ENCODE data around the gene PCDHGB6.
"Not testable (repeated sequence)": the region's sequence is repeated elsewhere in the genome, so short reads cannot be mapped to it uniquely, and the experiment has no call there.

PCDHGB6 gene

DNA sequence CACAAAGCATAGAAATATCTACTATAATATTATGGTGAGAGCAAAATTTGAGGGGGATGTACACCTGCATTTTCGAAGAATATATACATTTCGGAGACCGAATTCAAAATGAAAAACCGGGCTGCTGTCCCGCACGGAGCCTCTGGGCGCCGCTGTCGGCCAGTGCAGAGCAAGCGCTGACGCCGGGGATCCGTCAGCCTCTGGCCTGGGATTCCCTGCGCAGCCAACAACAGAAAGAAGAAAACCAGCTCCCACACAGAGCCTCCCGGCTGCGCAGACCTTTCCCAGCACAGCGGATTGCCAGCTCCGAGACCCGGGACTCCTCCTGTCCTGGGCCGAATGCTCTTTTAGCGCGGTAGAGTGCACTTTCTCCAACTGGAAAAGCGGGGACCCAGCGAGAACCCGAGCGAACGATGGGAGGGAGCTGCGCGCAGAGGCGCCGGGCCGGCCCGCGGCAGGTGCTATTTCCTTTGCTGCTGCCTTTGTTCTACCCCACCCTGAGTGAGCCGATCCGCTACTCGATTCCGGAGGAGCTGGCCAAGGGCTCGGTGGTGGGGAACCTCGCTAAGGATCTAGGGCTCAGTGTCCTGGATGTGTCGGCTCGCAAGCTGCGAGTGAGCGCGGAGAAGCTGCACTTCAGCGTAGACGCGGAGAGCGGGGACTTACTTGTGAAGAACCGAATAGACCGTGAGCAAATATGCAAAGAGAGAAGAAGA, at the start of gene PCDHGB6:
PCDHGB6 (plus strand) TSS at position 232 of the 716 bp plus-strand sequence; CDS start at position 414, 182 bp downstream.
- DNase-seq, result not testable (repeated sequence)

DNA sequence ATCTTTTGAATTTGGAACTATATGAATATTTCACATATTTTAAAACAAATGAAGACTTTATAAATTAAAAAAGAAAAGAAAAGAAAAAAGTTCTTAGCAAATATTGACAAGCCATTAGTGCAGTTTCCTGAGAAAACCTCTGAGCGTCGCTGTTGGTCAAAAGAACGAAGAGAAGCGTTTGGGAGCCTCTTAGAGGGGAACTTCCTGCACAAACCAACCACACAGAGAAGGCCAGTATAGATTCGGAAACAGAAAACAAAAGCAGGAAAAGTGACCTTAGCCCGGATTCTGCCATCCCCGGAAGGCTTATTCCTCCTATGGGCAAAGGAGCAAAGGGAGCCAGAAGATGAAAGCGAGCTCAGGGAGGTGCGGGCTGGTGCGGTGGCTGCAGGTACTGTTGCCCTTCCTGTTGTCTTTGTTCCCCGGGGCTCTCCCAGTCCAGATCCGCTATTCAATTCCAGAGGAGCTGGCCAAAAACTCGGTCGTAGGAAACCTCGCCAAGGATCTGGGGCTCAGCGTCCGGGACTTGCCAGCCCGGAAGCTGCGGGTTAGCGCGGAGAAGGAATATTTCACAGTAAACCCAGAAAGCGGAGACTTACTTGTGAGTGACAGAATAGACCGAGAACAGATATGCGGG, 47.9 kb upstream of the PCDHGB6 start, which contains the start of gene PCDHGB2:
PCDHGB2 (plus strand) TSS at position 205 of the 637 bp plus-strand sequence; CDS start at position 347, 142 bp downstream.
- DNase-seq, result no peak

DNA sequence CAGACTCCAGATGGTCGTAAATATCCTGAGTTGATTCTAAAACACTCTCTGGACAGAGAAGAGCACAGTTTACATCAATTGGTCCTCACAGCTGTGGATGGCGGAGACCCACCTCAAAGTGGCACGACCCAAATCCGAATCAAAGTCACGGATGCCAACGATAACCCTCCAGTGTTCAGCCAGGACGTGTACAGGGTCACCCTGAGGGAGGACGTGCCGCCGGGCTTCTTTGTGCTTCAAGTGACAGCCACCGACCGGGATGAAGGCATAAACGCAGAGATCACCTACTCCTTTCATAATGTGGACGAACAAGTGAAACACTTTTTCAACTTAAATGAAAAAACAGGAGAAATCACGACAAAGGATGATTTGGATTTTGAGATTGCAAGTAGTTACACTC, 47.1 kb upstream of the PCDHGB6 start:
- no peak for DNase-seq

DNA sequence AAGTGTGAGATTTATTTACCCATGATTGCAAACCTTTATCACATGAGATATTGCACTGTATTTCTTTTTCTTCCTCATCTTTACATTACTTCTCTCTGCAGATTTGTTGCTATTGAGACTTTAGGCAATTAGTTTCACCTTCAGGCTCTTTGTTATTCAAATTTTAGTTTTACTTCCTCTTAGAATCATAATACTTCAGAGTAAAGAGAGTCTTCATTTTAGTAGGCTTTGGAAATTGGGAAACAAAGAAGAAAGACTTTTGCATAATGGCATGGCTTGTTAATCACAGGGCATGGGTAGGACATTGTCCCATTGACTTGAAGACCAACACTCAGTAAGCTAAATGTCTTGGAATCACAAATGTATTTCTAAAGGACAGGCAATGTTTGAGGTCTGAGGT, 45.1 kb upstream of the PCDHGB6 start:
- no peak for DNase-seq

DNA sequence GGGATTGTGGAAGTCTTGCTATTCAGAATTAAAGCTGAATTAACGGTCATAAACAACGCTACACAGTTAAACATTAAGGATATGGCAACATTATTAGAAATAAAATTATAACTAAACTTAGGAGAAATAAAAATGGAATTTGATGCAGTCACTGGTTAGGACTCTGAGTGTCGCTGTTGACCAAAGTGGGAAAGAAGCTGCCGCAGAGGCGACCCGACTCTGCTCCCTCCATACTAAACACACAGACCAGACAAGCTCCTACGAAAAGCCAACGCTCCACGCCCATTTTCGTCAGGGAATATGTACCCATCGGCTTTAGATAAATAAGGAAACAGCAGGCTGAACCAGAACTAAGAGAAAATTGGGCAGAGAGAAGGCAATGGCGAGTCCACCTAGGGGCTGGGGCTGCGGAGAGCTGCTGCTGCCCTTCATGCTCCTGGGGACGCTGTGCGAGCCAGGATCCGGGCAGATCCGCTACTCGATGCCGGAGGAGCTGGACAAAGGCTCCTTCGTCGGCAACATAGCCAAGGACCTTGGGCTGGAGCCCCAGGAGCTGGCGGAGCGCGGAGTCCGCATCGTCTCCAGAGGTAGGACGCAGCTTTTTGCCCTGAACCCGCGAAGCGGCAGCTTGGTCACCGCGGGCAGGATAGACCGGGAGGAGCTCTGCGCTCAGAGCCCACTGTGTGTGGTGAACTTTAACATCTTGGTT, 43.7 kb upstream of the PCDHGB6 start, which contains the start of gene PCDHGA5:
PCDHGA5 (plus strand) TSS at position 211 of the 709 bp plus-strand sequence; CDS start at position 380, 169 bp downstream.
- no peak for DNase-seq

DNA sequence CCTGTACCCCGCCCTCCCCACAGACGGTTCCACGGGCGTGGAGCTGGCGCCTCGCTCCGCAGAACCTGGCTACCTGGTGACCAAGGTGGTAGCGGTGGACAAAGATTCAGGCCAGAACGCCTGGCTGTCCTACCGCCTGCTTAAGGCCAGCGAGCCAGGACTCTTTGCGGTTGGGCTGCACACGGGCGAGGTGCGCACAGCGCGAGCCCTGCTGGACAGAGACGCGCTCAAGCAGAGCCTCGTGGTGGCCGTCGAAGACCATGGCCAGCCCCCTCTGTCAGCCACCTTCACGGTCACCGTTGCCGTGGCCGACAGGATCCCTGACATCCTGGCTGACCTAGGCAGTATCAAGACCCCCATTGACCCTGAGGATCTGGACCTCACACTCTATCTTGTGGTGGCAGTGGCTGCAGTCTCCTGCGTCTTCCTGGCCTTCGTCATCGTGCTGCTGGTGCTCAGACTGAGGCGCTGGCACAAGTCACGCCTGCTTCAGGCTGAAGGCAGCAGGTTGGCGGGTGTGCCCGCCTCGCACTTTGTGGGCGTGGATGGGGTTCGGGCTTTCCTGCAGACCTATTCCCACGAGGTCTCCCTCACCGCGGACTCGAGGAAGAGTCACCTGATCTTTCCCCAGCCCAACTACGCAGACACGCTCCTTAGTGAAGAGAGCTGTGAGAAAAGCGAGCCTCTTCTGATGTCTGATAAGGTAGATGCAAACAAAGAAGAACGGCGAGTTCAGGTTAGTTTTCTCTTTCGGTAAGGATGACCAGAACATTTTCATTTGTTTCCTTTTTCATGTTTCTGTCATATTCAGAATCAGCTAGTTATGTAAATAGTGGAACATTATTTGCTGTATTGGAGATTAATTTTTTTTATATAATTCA, 41.6 kb upstream of the PCDHGB6 start:
- DNase-seq, result no peak

DNA sequence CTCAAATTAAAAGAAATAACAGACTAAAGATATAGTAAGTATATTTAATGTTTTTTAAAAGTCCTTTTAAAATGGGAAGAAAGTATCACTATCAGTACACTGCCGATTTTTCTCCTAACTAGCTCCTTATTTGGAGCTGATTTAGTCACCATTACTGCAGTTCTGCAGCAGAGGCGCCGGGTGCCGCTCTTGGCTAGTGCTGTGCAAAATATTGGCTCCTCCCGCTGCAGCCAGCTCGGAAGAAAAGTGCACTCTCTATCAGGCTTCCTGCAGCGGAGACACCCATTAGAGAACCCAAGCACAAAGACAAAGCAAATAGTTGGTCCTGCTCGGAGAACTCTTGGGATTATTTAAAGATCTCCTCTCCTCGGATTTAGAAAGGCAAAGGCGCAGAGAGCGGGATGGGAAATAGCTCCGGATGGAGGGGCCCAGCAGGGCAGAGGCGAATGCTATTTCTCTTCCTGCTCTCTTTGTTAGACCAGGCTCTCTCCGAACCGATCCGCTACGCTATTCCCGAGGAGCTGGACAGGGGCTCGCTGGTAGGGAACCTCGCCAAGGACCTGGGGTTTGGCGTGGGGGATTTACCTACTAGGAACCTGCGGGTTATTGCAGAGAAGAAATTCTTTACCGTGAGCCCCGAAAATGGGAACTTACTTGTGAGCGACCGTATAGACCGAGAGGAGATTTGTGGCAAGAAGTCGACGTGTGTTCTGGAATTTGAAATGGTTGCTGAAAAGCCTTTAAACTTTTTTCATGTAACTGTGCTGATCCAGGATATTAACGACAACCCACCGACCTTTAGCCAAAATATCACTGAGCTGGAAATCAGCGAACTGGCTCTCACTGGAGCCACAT, 37.6 kb upstream of the PCDHGB6 start, which contains the start of gene PCDHGB3:
PCDHGB3 (plus strand) TSS at position 249 of the 855 bp plus-strand sequence; CDS start at position 402, 153 bp downstream.
- no peak for DNase-seq

DNA sequence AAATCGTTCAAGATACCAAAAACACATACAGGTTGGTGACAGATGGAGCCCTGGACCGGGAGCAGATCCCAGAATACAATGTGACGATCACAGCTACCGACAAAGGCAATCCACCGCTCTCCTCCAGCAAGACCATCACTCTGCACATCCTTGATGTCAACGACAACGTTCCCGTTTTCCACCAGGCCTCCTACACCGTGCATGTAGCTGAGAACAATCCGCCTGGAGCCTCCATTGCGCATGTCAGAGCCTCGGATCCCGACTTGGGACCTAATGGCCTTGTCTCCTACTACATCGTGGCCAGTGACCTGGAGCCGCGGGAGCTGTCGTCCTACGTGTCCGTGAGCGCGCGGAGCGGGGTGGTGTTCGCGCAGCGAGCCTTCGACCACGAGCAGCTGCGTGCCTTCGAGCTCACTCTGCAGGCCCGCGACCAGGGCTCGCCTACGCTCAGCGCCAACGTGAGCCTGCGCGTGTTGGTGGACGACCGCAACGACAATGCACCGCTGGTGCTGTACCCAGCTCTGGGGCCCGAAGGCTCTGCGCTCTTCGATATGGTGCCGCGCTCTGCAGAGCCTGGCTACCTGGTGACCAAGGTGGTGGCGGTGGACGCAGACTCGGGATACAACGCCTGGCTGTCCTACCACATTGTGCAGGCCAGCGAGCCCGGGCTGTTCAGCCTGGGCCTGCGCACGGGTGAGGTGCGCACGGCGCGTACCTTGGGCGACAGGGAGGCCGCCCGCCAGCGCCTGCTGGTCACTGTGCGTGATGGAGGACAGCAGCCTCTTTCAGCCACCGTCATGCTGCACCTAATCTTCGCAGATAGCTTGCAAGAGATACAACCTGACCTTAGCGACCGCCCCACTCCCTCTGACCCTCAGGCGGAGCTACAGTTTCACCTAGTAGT, 36.0 kb upstream of the PCDHGB6 start:
- DNase-seq, result no peak

DNA sequence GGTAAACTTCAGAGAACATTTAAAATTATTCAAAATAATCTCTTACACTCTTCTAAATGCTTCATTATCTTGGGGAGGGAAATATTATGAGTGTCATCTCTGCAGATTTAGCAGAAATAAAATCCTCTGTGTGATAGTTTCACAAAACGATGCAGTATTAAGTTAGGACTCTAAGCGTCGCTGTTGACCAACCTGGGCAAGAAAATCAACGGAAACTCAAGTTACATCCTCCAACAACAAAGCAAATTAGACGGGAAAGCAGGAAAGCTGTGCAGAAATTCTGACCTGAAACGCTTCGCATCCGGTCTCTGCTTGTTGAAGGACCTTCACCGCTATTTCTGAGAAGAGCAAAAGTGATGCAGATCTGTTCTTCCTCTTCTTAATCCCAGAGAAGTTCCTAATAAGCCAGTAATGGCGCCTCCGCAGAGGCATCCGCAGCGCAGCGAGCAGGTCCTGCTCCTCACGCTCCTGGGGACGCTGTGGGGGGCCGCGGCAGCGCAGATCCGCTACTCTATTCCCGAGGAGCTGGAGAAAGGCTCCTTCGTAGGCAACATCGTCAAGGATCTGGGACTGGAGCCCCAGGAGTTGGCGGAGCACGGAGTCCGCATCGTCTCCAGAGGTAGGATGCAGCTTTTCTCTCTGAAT, 34.0 kb upstream of the PCDHGB6 start, which contains the start of gene PCDHGA6:
PCDHGA6 (plus strand) TSS at position 219 of the 645 bp plus-strand sequence; CDS start at position 412, 193 bp downstream.
- DNase-seq, result no peak

DNA sequence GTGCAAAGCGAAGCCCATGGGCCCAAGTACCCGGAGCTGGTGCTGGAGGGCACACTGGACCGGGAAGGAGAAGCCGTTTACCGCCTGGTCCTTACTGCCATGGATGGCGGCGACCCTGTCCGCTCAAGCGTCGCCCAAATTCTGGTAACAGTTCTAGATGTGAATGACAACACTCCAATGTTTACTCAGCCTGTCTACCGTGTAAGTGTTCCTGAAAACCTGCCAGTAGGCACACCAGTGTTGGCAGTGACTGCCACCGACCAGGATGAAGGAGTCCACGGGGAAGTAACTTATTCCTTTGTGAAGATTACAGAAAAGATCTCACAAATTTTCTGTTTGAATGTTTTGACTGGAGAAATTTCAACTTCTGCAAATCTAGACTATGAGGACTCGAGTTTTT, 33.2 kb upstream of the PCDHGB6 start:
- DNase-seq, result no peak

DNA sequence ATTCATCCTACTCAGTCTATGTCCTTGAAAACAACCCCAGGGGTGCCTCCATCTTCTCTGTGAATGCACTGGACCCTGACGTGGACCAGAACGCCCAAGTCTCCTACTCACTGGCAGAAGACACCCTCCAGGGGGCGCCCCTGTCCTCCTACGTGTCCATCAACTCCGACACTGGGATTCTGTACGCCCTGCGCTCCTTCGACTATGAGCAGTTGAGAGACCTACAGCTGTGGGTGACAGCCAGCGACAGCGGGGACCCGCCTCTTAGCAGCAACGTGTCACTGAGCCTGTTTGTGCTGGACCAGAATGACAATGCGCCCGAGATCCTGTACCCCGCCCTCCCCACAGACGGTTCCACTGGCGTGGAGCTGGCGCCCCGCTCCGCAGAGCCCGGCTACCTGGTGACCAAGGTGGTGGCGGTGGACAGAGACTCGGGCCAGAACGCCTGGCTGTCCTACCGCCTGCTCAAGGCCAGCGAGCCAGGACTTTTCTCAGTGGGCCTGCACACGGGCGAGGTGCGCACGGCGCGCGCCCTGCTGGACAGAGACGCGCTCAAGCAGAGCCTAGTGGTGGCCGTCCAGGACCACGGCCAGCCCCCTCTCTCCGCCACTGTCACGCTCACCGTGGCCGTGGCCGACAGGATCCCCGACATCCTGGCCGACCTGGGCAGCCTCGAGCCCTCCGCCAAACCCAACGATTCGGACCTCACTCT, 32.2 kb upstream of the PCDHGB6 start:
- DNase-seq, result not testable (repeated sequence)

DNA sequence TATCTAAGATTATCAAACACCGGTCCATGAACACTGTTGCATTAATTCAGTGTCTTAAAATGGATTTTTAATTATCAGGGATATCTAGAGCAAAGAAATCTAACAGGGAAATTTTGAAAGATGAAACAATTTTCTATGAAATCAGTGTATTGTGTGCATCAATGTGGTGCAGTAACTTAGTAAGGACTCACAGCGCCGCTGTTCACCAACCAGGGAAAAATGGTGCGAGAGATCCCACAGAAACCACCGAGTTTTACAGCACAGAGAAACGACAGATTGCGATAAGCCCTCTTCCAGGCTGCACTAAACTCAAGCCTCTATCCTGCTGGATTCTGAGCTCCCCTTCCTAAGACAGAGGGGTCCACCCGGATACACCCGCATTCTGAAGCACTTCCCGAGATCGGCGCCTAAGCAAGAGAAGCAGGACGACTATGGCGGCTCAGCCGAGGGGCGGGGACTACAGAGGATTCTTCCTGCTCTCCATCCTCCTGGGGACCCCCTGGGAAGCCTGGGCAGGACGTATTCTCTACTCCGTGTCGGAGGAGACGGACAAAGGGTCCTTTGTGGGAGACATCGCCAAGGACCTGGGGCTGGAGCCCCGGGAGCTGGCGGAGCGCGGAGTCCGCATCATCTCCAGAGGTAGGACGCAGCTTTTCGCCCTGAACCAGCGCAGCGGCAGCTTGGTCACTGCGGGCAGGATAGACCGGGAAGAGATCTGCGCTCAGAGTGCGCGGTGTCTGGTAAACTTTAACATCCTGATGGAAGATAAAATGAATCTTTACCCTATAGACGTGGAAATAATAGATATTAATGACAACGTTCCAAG, 25.1 kb upstream of the PCDHGB6 start, which contains the start of gene PCDHGA7:
PCDHGA7 (plus strand) TSS at position 274 of the 826 bp plus-strand sequence; CDS start at position 432, 158 bp downstream.
- no peak for DNase-seq

DNA sequence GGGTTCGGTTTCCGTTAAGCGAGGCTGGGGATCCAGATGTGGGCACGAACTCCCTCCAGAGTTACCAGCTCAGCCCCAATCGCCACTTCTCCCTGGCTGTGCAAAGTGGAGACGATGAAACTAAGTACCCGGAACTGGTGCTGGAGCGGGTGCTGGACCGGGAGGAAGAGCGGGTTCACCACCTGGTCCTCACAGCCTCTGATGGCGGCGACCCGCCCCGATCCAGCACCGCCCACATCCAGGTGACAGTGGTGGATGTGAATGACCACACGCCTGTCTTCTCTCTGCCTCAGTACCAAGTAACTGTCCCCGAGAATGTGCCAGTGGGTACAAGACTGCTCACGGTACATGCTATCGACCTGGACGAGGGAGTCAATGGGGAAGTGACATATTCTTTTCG, 24.5 kb upstream of the PCDHGB6 start:
- no peak for DNase-seq

DNA sequence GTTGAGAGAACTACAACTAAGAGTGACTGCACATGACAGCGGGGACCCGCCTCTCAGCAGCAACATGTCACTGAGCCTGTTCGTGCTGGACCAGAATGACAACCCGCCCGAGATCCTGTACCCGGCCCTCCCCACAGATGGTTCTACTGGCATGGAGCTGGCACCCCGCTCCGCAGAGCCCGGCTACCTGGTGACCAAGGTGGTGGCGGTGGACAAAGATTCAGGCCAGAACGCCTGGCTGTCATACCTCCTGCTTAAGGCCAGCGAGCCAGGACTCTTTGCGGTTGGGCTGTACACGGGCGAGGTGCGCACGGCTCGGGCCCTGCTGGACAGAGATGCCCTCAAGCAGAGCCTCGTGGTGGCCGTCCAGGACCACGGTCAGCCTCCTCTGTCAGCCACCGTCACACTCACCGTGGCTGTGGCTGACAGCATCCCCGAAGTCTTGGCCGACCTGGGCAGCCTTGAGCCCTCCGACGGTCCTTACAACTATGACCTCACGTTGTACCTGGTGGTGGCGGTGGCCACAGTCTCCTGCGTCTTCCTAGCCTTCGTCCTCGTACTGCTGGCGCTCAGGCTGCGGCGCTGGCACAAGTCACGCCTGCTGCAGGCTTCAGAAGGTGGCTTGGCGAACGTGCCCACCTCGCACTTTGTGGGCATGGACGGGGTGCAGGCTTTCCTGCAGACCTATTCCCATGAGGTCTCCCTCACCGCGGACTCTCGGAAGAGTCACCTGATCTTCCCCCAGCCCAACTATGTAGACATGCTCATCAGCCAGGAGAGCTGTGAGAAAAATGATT, 23.2 kb upstream of the PCDHGB6 start:
- DNase-seq, result no peak

DNA sequence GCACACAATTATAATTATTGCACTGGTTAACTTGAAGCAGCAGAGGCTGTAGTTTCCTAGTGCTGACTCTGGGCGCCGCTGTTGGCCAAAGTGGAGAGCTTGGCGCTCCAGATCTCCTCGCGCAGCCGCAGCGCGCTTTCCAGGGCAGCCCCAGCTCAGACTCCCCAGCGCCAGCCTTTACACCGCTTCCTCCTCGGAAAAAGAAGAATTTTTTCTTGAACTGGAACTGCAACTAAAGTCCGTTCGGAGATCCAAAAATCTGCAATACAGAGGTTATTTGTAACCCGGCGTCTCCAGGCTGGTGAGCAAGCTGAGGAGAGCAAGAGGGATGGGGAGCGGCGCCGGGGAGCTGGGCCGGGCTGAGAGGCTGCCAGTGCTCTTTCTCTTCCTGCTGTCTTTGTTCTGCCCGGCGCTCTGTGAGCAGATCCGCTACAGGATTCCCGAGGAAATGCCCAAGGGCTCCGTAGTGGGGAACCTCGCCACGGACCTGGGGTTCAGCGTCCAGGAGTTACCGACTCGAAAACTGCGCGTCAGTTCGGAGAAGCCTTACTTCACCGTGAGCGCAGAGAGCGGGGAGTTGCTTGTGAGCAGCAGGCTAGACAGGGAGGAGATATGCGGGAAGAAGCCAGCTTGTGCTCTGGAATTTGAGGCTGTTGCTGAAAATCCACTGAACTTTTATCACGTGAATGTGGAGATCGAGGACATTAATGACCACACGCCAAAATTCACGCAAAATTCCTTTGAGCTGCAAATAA, 20.1 kb upstream of the PCDHGB6 start, which contains the start of gene PCDHGB4:
PCDHGB4 (plus strand) TSS at position 142 of the 755 bp plus-strand sequence; CDS start at position 329, 187 bp downstream.
- DNase-seq, result not testable (repeated sequence)

DNA sequence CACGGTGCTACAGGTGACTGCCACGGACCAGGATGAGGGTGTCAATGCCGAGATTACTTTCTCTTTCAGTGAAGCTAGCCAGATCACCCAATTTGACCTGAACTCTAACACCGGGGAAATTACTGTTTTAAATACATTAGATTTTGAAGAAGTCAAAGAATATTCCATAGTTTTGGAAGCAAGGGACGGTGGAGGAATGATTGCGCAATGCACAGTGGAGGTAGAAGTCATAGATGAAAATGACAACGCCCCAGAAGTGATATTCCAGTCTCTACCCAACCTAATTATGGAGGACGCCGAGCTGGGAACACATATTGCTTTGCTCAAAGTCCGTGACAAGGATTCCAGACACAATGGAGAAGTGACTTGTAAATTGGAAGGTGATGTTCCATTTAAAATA, 19.2 kb upstream of the PCDHGB6 start:
- DNase-seq, result no peak
